ENCODE measurements around the gene PITPNC1. TPM values are rescaled to one million over a fixed set of nuclear protein-coding genes. Genes with fewer than 3 reads are reported as not detected.
"Not testable (repeated sequence)": the region's sequence is repeated elsewhere in the genome, so short reads cannot be mapped to it uniquely, and the experiment has no call there.

PITPNC1 gene
- total RNA-seq, 1 donor from 2014 or later = 19.3 TPM

DNA sequence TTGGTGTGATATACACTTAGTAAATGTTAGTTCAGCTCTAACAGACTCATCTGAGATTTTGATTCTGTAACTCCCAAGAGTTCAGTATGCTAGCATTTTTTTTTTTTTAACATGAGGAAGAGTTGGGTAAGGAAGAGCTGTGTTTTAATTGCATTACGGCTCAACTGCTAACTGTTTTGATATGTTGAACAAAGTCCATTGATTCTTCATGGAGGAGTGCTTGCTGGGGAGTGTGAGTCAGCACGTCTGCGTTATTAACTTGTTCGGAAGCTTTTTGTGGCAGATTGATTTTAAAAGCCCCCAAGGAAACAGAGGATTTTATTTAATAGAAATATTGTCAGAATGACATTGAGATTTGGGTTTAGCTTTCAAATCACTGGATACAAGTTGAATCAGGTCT lies 45.8 kb downstream of the PITPNC1 start:
- Mint-ChIP-seq H3K4me3 (no peak overlapping the region), H3K27me3 (no peaks in the 10 kb centered on the region), H3K9me3 (no peaks in the 10 kb centered on the region), H3K36me3 (ENCODE audit: low read depth) (no peaks in the 10 kb centered on the region), H3K27ac (no peak overlapping the region), H3K4me1 (peaks cover 14% of the 10 kb centered on the region)
- DNase-seq (no peak), ATAC-seq (ENCODE audit: low read depth) (no peak)
- intact Hi-C loops (cut with micrococcal nuclease) = no loop called here
- CTCF ChIA-PET = no interaction called here
- POLR2A ChIA-PET = no interaction called here
- no peak for TF ChIP-seq CTCF (IDR thresholded peaks at IDR 0.05)

GRCh38 chr17:67425571-67426160 lies 48.6 kb downstream of the PITPNC1 start:
- Mint-ChIP-seq H3K27me3 (no peaks in the 10 kb centered on the region), H3K27ac (no peak overlapping the region), H3K9me3 (no peaks in the 10 kb centered on the region), H3K36me3 (ENCODE audit: low read depth) (no peaks in the 10 kb centered on the region), H3K4me1 (peaks cover 5% of the 10 kb centered on the region), H3K4me3 (no peak overlapping the region)
- intact Hi-C loops (cut with micrococcal nuclease) = no loop called here
- TF ChIP-seq CTCF (IDR thresholded peaks at IDR 0.05) = no peak
- ATAC-seq (ENCODE audit: low read depth) (no peak), DNase-seq (no peak)
- CTCF ChIA-PET = no interaction called here
- POLR2A ChIA-PET = no interaction called here

DNA sequence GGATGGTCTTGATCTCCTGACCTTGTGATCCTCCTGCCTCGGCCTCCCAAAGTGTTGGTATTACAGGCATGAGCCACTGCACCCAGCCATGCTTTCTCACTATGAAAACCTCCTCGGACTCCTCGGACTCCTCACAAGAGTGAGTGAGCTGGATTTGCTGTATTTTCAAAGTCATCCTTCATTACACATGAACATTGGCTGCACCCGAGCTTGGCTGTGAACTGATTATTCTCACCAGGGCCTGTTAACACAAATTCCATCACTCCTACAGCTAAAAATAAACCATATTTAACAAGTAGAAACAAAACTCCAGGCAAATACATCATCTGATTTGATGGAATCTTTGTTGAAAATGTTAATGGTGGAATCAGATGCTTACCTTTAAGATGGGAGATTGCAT lies 50.3 kb downstream of the PITPNC1 start:
- DNase-seq = no peak
- no peak overlapping the region for H3K4me3 Mint-ChIP-seq
- ChIA-PET POLR2A (interaction anchor here (0.7 kb wide), 1 partner anchor 41 kb away, joined by 4 read pairs; no protein-coding TSS in a partner anchor), CTCF (no interaction called here)
- H3K27me3 Mint-ChIP-seq = no peaks in the 10 kb centered on the region
- no peaks in the 10 kb centered on the region for H3K36me3 Mint-ChIP-seq (ENCODE audit: low read depth)
- no peak overlapping the region for H3K27ac Mint-ChIP-seq
- no peak for TF ChIP-seq CTCF (IDR thresholded peaks at IDR 0.05)
- H3K4me1 Mint-ChIP-seq = no peaks in the 10 kb centered on the region
- no peaks in the 10 kb centered on the region for H3K9me3 Mint-ChIP-seq
- intact Hi-C loops (cut with micrococcal nuclease) = no loop called here
- ATAC-seq (ENCODE audit: low read depth) = no peak

DNA sequence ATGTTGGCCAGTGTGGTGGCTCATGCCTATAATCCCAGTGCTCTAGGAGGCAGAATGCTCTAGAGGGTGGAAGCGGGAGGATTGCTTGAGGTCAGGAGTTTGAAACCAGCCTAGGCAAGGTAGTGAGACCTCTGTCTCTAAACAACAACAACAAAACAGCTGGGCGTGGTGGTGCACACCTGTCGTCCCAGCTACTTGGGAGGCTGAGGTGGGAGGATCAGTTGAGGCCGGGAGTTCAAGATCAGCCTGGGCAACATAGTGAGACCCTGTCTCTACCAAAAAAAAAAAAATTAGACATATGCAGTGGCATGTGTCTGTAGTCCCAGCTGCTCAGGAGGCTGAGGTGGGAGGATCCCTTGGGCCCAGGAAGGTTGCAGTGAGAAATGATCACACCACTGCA lies 53.4 kb downstream of the PITPNC1 start:
- intact Hi-C loops (cut with micrococcal nuclease) = loop anchor here (1.0 kb wide), 1 partner anchor 20 kb away; no protein-coding TSS in a partner anchor
- H3K36me3 Mint-ChIP-seq (ENCODE audit: low read depth); H3K27ac Mint-ChIP-seq; ATAC-seq (ENCODE audit: low read depth); H3K4me3 Mint-ChIP-seq; POLR2A ChIA-PET; H3K9me3 Mint-ChIP-seq; DNase-seq; H3K4me1 Mint-ChIP-seq; CTCF ChIA-PET; H3K27me3 Mint-ChIP-seq: not testable (repeated sequence)

GRCh38 chr17:67431249-67432015 lies 54.4 kb downstream of the PITPNC1 start:
- H3K4me1 Mint-ChIP-seq = peaks cover 4% of the 10 kb centered on the region
- H3K36me3 Mint-ChIP-seq (ENCODE audit: low read depth) = no peaks in the 10 kb centered on the region
- intact Hi-C loops (cut with micrococcal nuclease) = no loop called here
- H3K27me3 Mint-ChIP-seq = no peaks in the 10 kb centered on the region
- ATAC-seq (ENCODE audit: low read depth) = no peak
- TF ChIP-seq CTCF (IDR thresholded peaks at IDR 0.05) = no peak
- ChIA-PET CTCF (no interaction called here), POLR2A (interaction anchor here (1.5 kb wide), 1 partner anchor 44 kb away, joined by 3 read pairs; no protein-coding TSS in a partner anchor)
- H3K4me3 Mint-ChIP-seq = no peak overlapping the region
- no peak for DNase-seq
- H3K9me3 Mint-ChIP-seq = no peaks in the 10 kb centered on the region
- no peak overlapping the region for H3K27ac Mint-ChIP-seq
